Neutrophil (primary cell): Measurements from ENCODE around the gene DISC1.

Experiments used
- H3K27ac ChIP-seq: fragments of 200-600 bp; sonication (generic); 2 replicates; pipeline ENCODE4 v1.5.1; 2016; ENCODE audit warnings: mild to moderate bottlenecking, moderate library complexity
- H3K27me3 ChIP-seq: fragments of 200-600 bp; sonication (generic); 2 replicates; pipeline ENCODE4 v1.6.0; 2016; ENCODE audit warnings: mild to moderate bottlenecking
- H3K36me3 ChIP-seq: fragments of 200-600 bp; sonication (generic); 2 replicates; pipeline ENCODE4 v1.5.1; 2017
- H3K4me1 ChIP-seq, 2 experiments: fragments of 200-600 bp in 1 of 2; sonication (generic) in 1 of 2; 1 replicate in 1 of 2; 2 replicates in 1 of 2; pipeline versions ENCODE4 v1.5.1 to v1.6.1; 2013 to 2016; ENCODE audit warnings: low read depth in 1 of 2, low read length in 1 of 2, mild to moderate bottlenecking in 1 of 2, moderate library complexity in 1 of 2; ENCODE audit not compliant: control insufficient read depth in 1 of 2, insufficient read depth in 1 of 2
- H3K4me3 ChIP-seq, 2 experiments: fragments of 200-600 bp in 1 of 2; sonication (generic) in 1 of 2; 1 replicate in 1 of 2; 2 replicates in 1 of 2; pipeline ENCODE4 v1.5.1; 2013 to 2016; ENCODE audit warnings: low read depth in 1 of 2, low read length in 1 of 2, mild to moderate bottlenecking in 1 of 2, moderate library complexity in 1 of 2
- H3K9me3 ChIP-seq: fragments of 200-600 bp; sonication (generic); 2 replicates; pipeline ENCODE4 v1.5.1; 2016
- TF ChIP-seq, protein P1 (sequence below): fragments of 200-600 bp; sonication (generic); IDR thresholded peaks from 2 replicates; pipeline ENCODE4 v1.5.1; 2016; ENCODE audit warnings: antibody characterized with exemption

The DISC1 gene

GRCh38 chr1:231872461-231872910 lies 245.9 kb downstream of the DISC1 start:
- H3K27ac ChIP-seq: no peak overlapping the region
- H3K4me1 ChIP-seq: peaks cover 13 to 14% of the 10 kb centered on the region in 2 experiments

GRCh38 chr1:231878737-231879136 lies 252.1 kb downstream of the DISC1 start:
- Histone ChIP-seq H3K36me3 (no peaks in the 10 kb centered on the region), H3K4me1 (no peaks in the 10 kb centered on the region), H3K9me3 (no peaks in the 10 kb centered on the region), H3K27ac (no peak overlapping the region), H3K4me3 (no peak overlapping the region), H3K27me3 (no peaks in the 10 kb centered on the region)
- TF ChIP-seq, protein P1, sequence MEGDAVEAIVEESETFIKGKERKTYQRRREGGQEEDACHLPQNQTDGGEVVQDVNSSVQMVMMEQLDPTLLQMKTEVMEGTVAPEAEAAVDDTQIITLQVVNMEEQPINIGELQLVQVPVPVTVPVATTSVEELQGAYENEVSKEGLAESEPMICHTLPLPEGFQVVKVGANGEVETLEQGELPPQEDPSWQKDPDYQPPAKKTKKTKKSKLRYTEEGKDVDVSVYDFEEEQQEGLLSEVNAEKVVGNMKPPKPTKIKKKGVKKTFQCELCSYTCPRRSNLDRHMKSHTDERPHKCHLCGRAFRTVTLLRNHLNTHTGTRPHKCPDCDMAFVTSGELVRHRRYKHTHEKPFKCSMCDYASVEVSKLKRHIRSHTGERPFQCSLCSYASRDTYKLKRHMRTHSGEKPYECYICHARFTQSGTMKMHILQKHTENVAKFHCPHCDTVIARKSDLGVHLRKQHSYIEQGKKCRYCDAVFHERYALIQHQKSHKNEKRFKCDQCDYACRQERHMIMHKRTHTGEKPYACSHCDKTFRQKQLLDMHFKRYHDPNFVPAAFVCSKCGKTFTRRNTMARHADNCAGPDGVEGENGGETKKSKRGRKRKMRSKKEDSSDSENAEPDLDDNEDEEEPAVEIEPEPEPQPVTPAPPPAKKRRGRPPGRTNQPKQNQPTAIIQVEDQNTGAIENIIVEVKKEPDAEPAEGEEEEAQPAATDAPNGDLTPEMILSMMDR: no peak

More at GRCh38 chr1:231872461-231872910, 245.9 kb downstream of the DISC1 start:
- Histone ChIP-seq H3K4me3 (no peak overlapping the region), H3K36me3 (no peaks in the 10 kb centered on the region), H3K9me3 (no peaks in the 10 kb centered on the region), H3K27me3 (no peaks in the 10 kb centered on the region)
- TF ChIP-seq, protein P1: no peak

- no peaks in the 10 kb centered on the region for H3K9me3 ChIP-seq
- no peaks in the 10 kb centered on the region for H3K27me3 ChIP-seq
- H3K4me1 ChIP-seq: no peaks in the 10 kb centered on the region
- H3K27ac ChIP-seq: no peak overlapping the region
- TF ChIP-seq, protein P1: no peak
- no peaks in the 10 kb centered on the region for H3K36me3 ChIP-seq
- no peak overlapping the region for H3K4me3 ChIP-seq
Observed at GRCh38 chr1:231879296-231879695, 252.7 kb downstream of the DISC1 start.

- TF ChIP-seq, protein P1: no peak
- H3K27ac ChIP-seq: no peak overlapping the region
- no peak overlapping the region for H3K4me3 ChIP-seq
- H3K9me3 ChIP-seq: no peaks in the 10 kb centered on the region
- H3K27me3 ChIP-seq: no peaks in the 10 kb centered on the region
- no peaks in the 10 kb centered on the region for H3K4me1 ChIP-seq
- H3K36me3 ChIP-seq: no peaks in the 10 kb centered on the region
Observed at GRCh38 chr1:231882333-231882732, 255.7 kb downstream of the DISC1 start.

DNA sequence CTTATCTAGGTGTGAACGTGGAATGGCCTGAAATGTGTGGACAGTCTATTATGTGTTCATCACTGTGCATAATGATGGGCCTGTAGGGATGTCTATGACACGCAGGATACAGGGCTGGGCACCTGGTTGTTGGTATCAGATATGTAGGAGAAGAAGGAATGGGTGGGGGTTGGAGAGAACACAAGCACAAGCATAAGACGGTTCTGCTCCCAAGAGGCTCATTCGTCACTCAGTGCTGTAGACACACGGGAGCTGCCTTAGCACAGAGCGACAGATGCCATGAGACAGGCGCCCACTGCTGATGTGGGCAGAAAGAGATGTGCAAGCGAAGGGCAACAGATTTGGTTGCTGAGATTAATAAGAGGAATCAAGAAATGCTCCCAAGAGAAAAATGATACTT lies 256.2 kb downstream of the DISC1 start:
- Histone ChIP-seq H3K9me3 (no peaks in the 10 kb centered on the region), H3K4me3 (no peak overlapping the region), H3K27me3 (no peaks in the 10 kb centered on the region), H3K36me3 (no peaks in the 10 kb centered on the region), H3K27ac (no peak overlapping the region), H3K4me1 (no peaks in the 10 kb centered on the region)
- TF ChIP-seq, protein P1: no peak

- H3K4me3 ChIP-seq: no peak overlapping the region
- H3K9me3 ChIP-seq: no peaks in the 10 kb centered on the region
- TF ChIP-seq, protein P1: no peak
- H3K4me1 ChIP-seq: no peaks in the 10 kb centered on the region
- no peaks in the 10 kb centered on the region for H3K27me3 ChIP-seq
- no peaks in the 10 kb centered on the region for H3K36me3 ChIP-seq
- no peak overlapping the region for H3K27ac ChIP-seq
Observed at GRCh38 chr1:231883382-231883781, 256.8 kb downstream of the DISC1 start.
